Activated CD4-positive, alpha-beta T cell treated with anti-CD3 and anti-CD28 coated beads, Interleukin-2, amount 10 ng/mL, durations not matched to agents 24 days and 14 days (primary cell): ENCODE data around the gene CYTL1. TPM values are rescaled to one million over a fixed set of nuclear protein-coding genes. Genes with fewer than 3 reads are reported as not detected.
"Not testable (repeated sequence)": the region's sequence is repeated elsewhere in the genome, so short reads cannot be mapped to it uniquely, and the experiment has no call there.

Source experiments
- DNase-seq: peaks from one replicate; pipeline ENCODE4 v3.0.0; 2022
- H3K27ac Mint-ChIP-seq: one replicate; pipeline ENCODE4 v1.8.0; 2022; ENCODE audit warnings: mild to moderate bottlenecking, mixed read lengths
- H3K27me3 Mint-ChIP-seq: one replicate; pipeline ENCODE4 v1.8.0; 2022; ENCODE audit warnings: mixed read lengths
- H3K36me3 Mint-ChIP-seq: one replicate; pipeline ENCODE4 v1.8.0; 2022; ENCODE audit warnings: low read depth, mild to moderate bottlenecking, mixed read lengths
- H3K4me1 Mint-ChIP-seq: one replicate; pipeline ENCODE4 v1.8.0; 2021; ENCODE audit warnings: mixed read lengths
- H3K4me3 Mint-ChIP-seq: one replicate; pipeline ENCODE4 v1.8.0; 2022; ENCODE audit warnings: mild to moderate bottlenecking, moderate library complexity, mixed read lengths
- H3K9me3 Mint-ChIP-seq: one replicate; pipeline ENCODE4 v1.8.0; 2021; ENCODE audit warnings: mixed read lengths
- intact Hi-C: fragments of 100-400 bp; cut with micrococcal nuclease; formaldehyde crosslinking; loops from one replicate; pipeline ENCODE4 v1.15.1; 2023
- total RNA-seq: library from RNA; stranded (reverse); gene quantifications from 2 replicates; pipeline ENCODE4 v1.2.3, GENCODE V29; 2022

The CYTL1 gene
- total RNA-seq, 1 donor from 2014 or later: not detected

DNA sequence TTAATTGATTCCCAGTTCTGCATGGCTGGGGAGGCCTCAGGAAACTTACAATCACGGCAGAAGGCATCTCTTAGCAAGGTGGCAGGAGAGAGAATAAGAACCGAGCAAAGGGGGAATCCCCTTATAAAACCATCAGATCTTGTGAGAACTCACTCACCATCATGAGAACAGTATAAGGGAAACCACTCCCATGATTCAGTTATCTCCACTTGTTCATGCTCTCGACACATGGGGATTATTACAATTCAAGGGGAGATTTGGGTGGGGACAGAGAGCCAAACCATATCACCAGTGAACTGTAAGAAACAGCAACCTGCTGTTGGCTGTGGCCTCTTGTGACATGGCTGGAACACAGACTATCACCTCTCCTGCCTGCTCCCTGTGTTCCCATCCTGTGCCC lies 7.1 kb upstream of the CYTL1 start:
- Mint-ChIP-seq H3K4me1 (no peaks in the 10 kb centered on the region), H3K9me3 (no peaks in the 10 kb centered on the region), H3K27me3 (no peaks in the 10 kb centered on the region), H3K4me3 (no peak overlapping the region), H3K36me3 (no peaks in the 10 kb centered on the region), H3K27ac (no peak overlapping the region)
- intact Hi-C loops: no loop called here
- no peak for DNase-seq

DNA sequence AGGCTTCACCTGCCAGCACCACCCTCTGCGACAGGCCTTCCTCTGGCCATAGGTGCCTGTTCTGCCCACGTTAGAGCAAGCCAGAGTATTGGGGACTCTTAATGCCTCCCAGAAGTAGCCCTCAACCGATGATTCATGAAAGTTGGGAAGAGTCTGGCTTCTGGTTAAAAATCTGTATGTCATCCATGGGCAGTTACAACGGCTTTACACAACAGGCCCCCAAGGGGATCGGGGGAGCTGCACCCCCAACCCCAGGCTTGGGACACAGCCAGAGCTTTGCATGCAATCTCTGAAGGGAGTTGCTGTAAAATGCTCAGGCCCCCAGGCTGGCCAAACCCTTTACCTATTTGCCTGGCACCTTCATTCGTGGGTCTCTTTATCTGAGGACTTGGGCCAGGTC lies 5.4 kb upstream of the CYTL1 start:
- intact Hi-C loops: no loop called here
- Mint-ChIP-seq H3K36me3 (no peaks in the 10 kb centered on the region), H3K4me3 (no peak overlapping the region), H3K27ac (no peak overlapping the region), H3K4me1 (no peaks in the 10 kb centered on the region), H3K9me3 (no peaks in the 10 kb centered on the region), H3K27me3 (peaks cover under 1% of the 10 kb centered on the region)
- DNase-seq: no peak

DNA sequence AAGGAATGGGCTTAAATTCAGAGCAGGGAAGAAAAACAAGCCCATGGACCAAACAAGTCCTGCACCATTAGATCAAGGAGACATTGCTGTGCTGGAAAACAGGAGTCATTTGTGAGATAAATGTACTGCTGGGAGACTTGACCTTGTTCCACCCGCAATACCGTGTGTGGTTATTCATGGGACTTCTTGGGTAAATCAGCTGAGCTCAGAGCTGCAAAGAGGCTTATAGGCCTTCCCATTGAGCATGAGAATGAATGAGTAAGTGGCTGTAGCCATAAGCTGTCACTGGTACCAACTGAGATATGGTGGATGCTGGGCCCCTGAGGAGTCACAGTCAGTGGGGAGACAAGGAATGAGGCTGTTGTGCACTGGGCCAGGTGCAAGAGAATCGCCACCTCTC lies 2.3 kb upstream of the CYTL1 start:
- Mint-ChIP-seq H3K9me3 (no peaks in the 10 kb centered on the region), H3K27me3 (peaks cover 10% of the 10 kb centered on the region), H3K4me1 (no peaks in the 10 kb centered on the region), H3K36me3 (no peaks in the 10 kb centered on the region), H3K27ac (no peak overlapping the region), H3K4me3 (no peak overlapping the region)
- intact Hi-C loops: no loop called here
- DNase-seq: no peak

DNA sequence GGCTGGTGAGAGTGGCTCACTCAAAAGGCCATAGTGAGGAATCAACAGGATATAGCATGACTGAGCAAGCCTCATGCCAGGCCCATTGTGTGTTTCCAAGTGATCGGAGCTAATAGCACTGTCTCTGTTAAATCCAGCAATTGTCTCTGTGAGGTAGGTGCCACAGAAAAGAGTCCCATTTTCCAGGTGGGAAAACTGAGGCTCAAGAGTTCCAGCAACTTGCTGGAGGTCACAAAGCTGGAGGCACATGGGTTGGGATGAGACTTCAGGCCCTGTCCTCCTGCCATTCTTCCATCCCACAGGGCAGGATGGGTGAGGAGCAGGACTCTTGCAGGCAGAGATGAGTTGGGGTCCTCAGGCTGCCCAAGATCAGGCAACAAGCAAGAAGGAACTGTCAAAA lies 1.1 kb upstream of the CYTL1 start:
- Mint-ChIP-seq H3K9me3 (no peaks in the 10 kb centered on the region), H3K27ac (no peak overlapping the region), H3K36me3 (no peaks in the 10 kb centered on the region), H3K27me3 (peaks cover 11% of the 10 kb centered on the region), H3K4me1 (no peaks in the 10 kb centered on the region), H3K4me3 (no peak overlapping the region)
- DNase-seq: no peak
- intact Hi-C loops: no loop called here

DNA sequence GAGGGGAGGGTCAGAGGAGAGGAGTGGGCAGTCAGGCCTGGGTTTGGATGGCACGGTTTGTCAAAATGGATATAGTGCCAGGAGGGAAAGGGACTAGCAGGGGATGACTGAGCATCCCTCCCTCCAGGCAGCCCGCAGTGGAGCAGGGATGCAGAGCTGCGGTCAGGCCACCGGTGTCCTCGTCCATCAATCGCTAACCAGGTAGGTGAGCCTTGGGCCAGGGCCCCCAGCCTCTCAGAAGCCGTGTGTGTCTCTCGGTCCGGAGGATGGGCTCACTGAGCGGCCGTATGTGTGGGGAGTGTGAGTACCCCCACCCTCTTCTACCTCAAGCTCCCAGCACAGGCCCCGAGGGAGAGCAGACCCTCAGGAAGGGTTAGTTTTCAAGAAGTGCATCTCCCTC lies 538 bp upstream of the CYTL1 start:
- Mint-ChIP-seq H3K27me3 (peaks cover 12% of the 10 kb centered on the region), H3K4me1 (no peaks in the 10 kb centered on the region), H3K36me3 (no peaks in the 10 kb centered on the region), H3K4me3 (no peak overlapping the region), H3K9me3 (no peaks in the 10 kb centered on the region), H3K27ac (no peak overlapping the region)
- intact Hi-C loops: no loop called here
- DNase-seq: no peak

DNA sequence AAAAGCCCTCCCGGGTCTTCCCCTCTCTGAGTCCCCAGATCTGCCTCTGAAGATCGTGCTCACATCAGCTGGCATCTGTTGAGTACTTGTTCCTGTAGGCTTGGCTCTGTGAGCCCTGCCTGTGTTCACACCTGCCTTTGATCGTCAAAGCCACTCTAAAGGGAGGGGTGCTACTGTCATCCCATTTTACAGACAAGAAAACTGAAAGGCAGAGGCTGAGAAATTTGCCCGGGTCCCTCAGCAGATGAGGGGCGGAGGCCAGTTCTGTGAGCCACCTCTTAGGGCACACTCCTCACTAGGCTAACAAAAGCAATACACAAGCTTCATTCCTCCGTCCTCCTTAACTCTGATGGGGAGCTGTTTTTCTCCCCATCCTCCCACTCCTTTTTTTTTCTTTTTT lies 655 bp downstream of the CYTL1 start:
- Mint-ChIP-seq H3K4me1 (no peaks in the 10 kb centered on the region), H3K4me3 (no peak overlapping the region), H3K27ac (no peak overlapping the region), H3K27me3 (peaks cover 15% of the 10 kb centered on the region), H3K9me3 (no peaks in the 10 kb centered on the region), H3K36me3 (no peaks in the 10 kb centered on the region)
- DNase-seq: no peak
- intact Hi-C loops: no loop called here

DNA sequence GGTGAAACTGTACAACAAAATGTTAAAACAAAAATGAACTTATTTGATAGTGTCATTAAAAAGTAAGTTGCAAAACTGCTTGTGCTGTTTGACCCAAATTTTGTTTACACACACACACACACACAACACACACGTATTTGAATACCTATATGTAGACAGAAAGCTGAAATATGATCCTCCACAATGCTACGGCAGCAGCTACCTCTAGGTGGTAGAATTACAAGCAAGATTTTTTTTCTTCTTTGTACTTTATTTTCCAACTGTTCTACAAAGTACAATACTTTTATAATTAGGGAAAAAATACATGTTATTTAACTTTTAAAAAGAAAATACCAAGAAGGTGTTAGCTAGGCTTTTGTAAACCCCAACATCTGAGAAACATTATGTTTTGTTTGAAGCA lies 1.2 kb downstream of the CYTL1 start:
- Mint-ChIP-seq H3K27me3 (peaks cover 15% of the 10 kb centered on the region), H3K9me3 (no peaks in the 10 kb centered on the region), H3K36me3 (no peaks in the 10 kb centered on the region), H3K4me1 (no peaks in the 10 kb centered on the region), H3K27ac (no peak overlapping the region), H3K4me3 (no peak overlapping the region)
- intact Hi-C loops: no loop called here
- DNase-seq: no peak

DNA sequence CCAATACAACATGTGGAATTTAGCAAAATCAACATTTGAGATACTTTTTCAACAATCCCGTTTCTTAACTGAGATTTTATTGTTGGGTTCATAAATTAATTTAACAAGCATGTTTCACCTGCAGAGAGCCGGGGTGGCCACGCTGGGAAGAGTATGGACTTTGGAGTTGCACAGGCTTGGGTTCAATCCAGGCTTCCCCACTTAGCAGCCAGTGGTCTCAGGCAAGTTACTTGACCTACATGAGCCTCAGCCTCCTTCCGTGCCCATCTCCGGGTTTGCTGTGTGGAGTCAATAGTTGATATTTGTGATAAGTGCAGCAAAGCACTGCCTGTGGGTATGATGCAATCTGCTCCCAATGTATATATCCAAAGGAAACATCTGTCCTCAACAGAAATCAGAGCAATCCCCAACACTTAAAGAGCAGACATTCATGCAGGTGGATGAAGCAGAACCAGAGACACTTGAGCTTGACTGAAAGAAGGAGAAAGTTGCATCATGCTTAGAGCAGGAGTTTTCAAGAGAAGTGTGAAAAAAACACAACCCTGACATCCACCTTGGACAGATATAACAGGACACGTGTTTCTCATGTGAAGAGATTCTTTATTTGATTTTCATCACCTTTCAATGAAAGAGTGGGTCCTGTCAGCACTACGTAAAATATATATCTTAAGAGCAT lies 5.1 kb downstream of the CYTL1 start:
- H3K9me3 Mint-ChIP-seq: no peaks in the 10 kb centered on the region
- H3K36me3 Mint-ChIP-seq: no peaks in the 10 kb centered on the region
- no peak for DNase-seq
- H3K27ac Mint-ChIP-seq: no peak overlapping the region
- H3K4me1 Mint-ChIP-seq: no peaks in the 10 kb centered on the region
- peaks cover 13% of the 10 kb centered on the region for H3K27me3 Mint-ChIP-seq
- H3K4me3 Mint-ChIP-seq: no peak overlapping the region
- intact Hi-C loops: no loop called here

DNA sequence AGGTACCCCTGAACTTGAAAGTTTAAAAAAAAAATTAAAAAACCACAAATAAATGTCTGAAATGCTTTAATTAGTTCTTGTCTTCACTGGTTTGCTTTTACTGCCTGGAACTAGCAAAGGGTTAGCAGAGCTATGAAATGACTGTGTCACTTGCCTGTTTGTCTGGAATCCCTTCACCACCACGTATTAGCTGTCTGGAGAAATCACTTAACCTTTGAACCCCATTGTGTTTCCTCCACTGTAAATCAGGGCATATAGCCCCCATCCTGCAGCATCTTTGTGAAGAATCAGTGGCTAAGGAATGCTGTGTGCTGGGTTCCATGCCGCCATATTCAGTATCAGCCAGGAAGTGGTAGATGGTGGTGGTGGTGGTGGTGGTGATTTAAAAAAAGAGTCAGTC lies 6.3 kb downstream of the CYTL1 start:
- H3K9me3 Mint-ChIP-seq: no peaks in the 10 kb centered on the region
- DNase-seq: no peak
- H3K4me3 Mint-ChIP-seq: no peak overlapping the region
- no peaks in the 10 kb centered on the region for H3K4me1 Mint-ChIP-seq
- peaks cover 9% of the 10 kb centered on the region for H3K27me3 Mint-ChIP-seq
- no peaks in the 10 kb centered on the region for H3K36me3 Mint-ChIP-seq
- no peak overlapping the region for H3K27ac Mint-ChIP-seq
- intact Hi-C loops: no loop called here

DNA sequence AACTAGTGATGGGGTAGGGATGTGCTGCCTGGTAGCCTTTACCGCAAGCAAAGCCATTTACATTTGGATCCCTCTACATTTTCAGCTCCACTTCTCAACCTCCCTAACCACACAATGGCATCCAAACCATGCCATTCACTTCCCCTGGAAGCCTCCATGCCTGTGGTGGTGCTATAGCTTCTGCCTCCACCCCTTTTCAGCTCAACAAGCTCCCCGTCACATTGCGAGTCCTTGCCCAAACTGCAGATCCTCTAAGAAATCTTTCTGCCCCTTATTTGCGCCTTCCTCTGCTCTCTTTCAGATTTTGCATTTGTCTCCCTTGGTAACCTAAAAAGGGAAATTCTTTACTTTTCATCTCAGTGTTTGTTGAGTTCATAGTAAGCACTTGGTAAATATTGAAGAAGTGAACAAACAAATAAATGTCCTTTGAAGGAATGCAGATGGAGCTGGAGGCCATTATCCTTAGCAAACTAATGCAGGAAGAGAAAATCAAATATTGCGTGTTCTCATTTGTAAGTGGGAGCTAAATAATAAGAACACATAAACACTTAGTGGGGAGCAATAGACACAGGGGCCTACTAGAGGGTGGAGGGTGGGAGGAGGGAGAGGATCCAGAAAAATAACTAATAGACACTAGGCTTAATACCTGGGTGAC lies 6.9 kb downstream of the CYTL1 start:
- Mint-ChIP-seq H3K4me3 (no peak overlapping the region), H3K27me3 (peaks cover 6% of the 10 kb centered on the region), H3K27ac (no peak overlapping the region), H3K36me3 (no peaks in the 10 kb centered on the region), H3K4me1 (no peaks in the 10 kb centered on the region), H3K9me3 (no peaks in the 10 kb centered on the region)
- intact Hi-C loops: no loop called here
- no peak for DNase-seq

DNA sequence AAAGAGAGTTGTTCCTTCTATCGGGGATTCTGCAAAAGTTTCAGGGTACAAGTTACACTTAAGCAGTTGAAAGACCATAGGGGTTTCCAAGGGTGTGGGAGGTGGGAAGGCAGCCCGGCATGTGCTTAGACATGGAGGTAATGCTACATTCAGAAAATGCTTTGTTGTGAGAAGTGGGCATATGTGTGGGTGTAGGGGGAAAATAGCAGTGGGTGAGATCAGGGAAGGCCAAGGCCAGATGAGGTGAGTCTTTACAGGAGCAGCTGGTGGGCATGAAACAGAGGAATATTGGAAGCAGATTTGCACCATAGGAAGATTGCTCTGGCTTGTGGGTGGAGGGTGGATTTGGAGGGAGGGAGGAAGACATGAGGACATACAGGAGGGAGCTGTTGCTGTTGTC lies 8.3 kb downstream of the CYTL1 start:
- DNase-seq: no peak
- intact Hi-C loops: no loop called here

DNA sequence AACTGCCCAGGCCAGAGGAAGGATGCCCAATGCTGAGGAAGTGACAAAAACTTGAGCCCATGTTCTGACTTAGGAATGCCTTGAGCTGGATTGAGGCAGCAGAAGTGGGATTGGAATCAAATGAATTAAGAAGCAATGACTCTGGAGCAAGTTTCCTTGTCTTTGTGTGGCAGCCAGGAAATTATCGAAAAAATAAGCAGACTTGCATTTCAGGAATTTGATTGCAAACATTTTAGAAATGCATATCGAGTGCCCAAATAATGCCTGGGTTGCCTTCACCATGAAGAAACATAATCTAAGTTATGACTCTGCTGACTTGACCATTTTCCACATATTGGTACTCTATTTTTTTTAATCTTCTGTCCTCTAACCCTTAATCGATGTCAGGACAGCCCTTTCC lies 9.5 kb downstream of the CYTL1 start:
- Mint-ChIP-seq H3K27me3 (peaks cover 3% of the 10 kb centered on the region), H3K36me3 (no peaks in the 10 kb centered on the region), H3K4me3 (no peak overlapping the region), H3K4me1 (no peaks in the 10 kb centered on the region), H3K27ac (no peak overlapping the region), H3K9me3 (no peaks in the 10 kb centered on the region)
- intact Hi-C loops: no loop called here
- DNase-seq: no peak

More for the DNA sequence above, 8.3 kb downstream of the CYTL1 start:
- no peaks in the 10 kb centered on the region for H3K9me3 Mint-ChIP-seq
- H3K36me3 Mint-ChIP-seq: no peaks in the 10 kb centered on the region
- H3K27ac Mint-ChIP-seq: no peak overlapping the region
- H3K27me3 Mint-ChIP-seq: peaks cover 5% of the 10 kb centered on the region
- no peaks in the 10 kb centered on the region for H3K4me1 Mint-ChIP-seq
- H3K4me3 Mint-ChIP-seq: no peak overlapping the region

DNA sequence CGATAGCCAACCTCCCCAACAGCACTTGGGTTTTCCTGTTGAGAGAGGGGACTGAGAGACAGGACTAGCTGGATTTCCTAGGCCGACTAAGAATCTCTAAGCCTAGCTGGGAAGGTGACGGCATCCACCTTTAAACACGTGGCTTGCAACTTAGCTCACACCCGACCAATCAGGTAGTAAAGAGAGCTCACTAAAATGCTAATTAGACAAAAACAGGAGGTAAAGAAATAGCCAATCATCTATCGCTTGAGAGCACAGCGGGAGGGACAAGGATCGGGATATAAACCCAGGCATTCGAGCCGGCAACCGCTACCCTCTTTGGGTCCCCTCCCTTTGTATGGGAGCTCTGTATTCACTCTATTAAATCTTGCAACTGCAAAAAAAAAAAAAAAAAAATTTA lies 12.3 kb downstream of the CYTL1 start:
- intact Hi-C loops, DNase-seq, H3K27ac Mint-ChIP-seq, H3K4me3 Mint-ChIP-seq, H3K4me1 Mint-ChIP-seq, H3K36me3 Mint-ChIP-seq, H3K9me3 Mint-ChIP-seq, H3K27me3 Mint-ChIP-seq: not testable (repeated sequence)

DNA sequence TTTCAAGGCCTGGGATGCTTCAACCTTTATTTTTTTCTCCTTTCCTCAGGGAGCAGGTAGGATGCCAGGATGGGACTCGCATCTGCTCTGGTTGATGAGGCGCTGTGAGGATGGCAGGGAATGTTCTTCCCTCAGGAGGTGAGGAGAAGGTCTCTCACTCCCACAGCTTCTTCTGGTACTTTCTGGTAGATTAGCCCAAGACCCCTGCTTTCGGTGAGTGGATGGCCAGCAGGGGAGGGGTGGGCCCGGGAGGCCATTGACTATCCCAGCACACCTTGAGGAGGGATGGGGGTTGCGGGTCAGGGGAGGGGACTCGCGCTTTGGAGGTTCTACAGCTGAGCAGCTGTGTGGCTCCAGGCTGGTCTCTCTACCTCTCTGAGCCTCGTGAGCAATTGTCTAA lies 14.8 kb downstream of the CYTL1 start:
- DNase-seq: no peak
- H3K27ac Mint-ChIP-seq: no peak overlapping the region
- no peak overlapping the region for H3K4me3 Mint-ChIP-seq
- H3K27me3 Mint-ChIP-seq: peaks cover 2% of the 10 kb centered on the region
- H3K4me1 Mint-ChIP-seq: no peaks in the 10 kb centered on the region
- H3K36me3 Mint-ChIP-seq: no peaks in the 10 kb centered on the region
- intact Hi-C loops: no loop called here
- no peaks in the 10 kb centered on the region for H3K9me3 Mint-ChIP-seq

DNA sequence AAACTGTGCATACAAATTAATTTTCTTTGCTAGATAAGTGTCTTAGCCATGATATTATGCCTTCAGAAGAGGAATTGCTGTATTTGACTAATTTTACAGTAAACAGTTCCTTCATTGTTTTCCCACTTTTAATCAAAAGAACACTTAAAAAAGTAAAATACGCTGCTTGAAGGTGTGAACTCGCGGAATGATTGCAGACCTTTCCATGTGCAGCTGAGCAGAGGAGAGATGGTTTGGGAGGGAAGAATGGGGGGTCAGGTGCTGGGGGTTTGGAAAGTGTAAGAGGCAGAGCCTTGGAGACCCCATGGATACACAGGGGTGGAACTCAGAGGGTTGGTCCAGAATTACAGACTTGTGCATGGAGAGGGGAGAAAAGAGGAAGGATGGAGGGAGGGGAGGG lies 15.3 kb downstream of the CYTL1 start:
- intact Hi-C loops: no loop called here
- Mint-ChIP-seq H3K9me3 (no peaks in the 10 kb centered on the region), H3K27ac (no peak overlapping the region), H3K36me3 (no peaks in the 10 kb centered on the region), H3K4me3 (no peak overlapping the region), H3K27me3 (peaks cover 2% of the 10 kb centered on the region), H3K4me1 (no peaks in the 10 kb centered on the region)
- no peak for DNase-seq
